Upper lobe of left lung (tissue), 6 donors: ENCODE measurements around the gene CRYBA4. TPM values are rescaled to one million over a fixed set of nuclear protein-coding genes. Genes with fewer than 3 reads are reported as not detected.

Source experiments
- ATAC-seq, 2 donors: fragments of 200-7000 bp; cut with Tn5 transposase; one replicate each; pipeline ENCODE4 v1.9.1; 2022; ENCODE audit warnings: mild to moderate bottlenecking in 2 of 2, moderate library complexity in 2 of 2; ENCODE audit not compliant: low FRiP score in 2 of 2
- DNase-seq, 2 donors: peaks; one replicate each; pipeline ENCODE4 v3.0.0-alpha.2; 2019 to 2020
- H3K27ac ChIP-seq, 4 donors: fragments of 200-600 bp; sonication (generic); one replicate each; pipeline ENCODE4 v1.5.1; 2016 to 2019
- H3K27me3 ChIP-seq, 4 donors: fragments of 200-600 bp; sonication (generic); one replicate each; pipeline ENCODE4 v1.5.1; 2017 to 2019
- H3K36me3 ChIP-seq, 4 donors: fragments of 200-600 bp; sonication (generic); one replicate each; pipeline ENCODE4 v1.5.1; 2016 to 2019
- H3K4me1 ChIP-seq, 4 donors: fragments of 200-600 bp; sonication (generic); one replicate each; pipeline ENCODE4 v1.5.1; 2018 to 2019
- H3K4me3 ChIP-seq, 4 donors: fragments of 200-600 bp; sonication (generic); one replicate each; pipeline ENCODE4 v1.5.1; 2017 to 2019; ENCODE audit warnings: mild to moderate bottlenecking in 2 of 4, moderate library complexity in 1 of 4
- H3K9me3 ChIP-seq, 4 donors: fragments of 200-600 bp; sonication (generic); one replicate each; pipeline ENCODE4 v1.5.1; 2018 to 2019
- CTCF ChIP-seq, 6 experiments: fragments of 450-650 bp in 4 of 6; fragments of 200-600 bp in 2 of 6; sonication (generic) in 2 of 6; IDR thresholded peaks; one replicate each; pipeline ENCODE4 v1.5.1; 2016 to 2019; ENCODE audit warnings: antibody characterized with exemption in 6 of 6
- EP300 ChIP-seq, 4 donors: sonication (generic); formaldehyde crosslinking; IDR thresholded peaks; one replicate each; pipeline ENCODE4 v1.5.1; 2017; ENCODE audit warnings: antibody characterized with exemption in 4 of 4, control low read depth in 2 of 4
- POLR2A ChIP-seq, 4 donors: fragments of 450-650 bp; IDR thresholded peaks; one replicate each; pipeline ENCODE4 v1.5.1; 2016 to 2017; ENCODE audit warnings: antibody characterized with exemption in 4 of 4, mild to moderate bottlenecking in 2 of 4
- POLR2AphosphoS5 ChIP-seq, 2 donors: sonication (generic); formaldehyde crosslinking; IDR thresholded peaks; one replicate each; pipeline ENCODE4 v1.5.1; 2017; ENCODE audit warnings: antibody characterized with exemption in 2 of 2
- whole genome bisulfite sequencing, 2 donors: methylation state at CpG; one replicate each; pipeline ENCODE4 v1.1.5; 2017 to 2018; 5-methylcytosine and 5-hydroxymethylcytosine counted together
- total RNA-seq, 6 donors: library from RNA; depleted of rRNA in 4 of 6; stranded (reverse); fragments of >200 nt in 4 of 6; gene quantifications; one replicate each; pipeline versions ENCODE4 v1.1.0 to v1.2.1, GENCODE V29; 2016 to 2021
- donor health status: DM: no; HTN: no; CAD: no; lungs with moderate emphysema.
- donor health status: DM: no; HTN: yes; CAD: no; lungs with severe emphysema.

Gene CRYBA4
- total RNA-seq, 6 donors from 2014 or later = not detected

- Histone ChIP-seq H3K4me1 (peaks cover 0 to 5% (median 2%) of the 10 kb centered on the region in 4 donors), H3K4me3 (no peak overlapping the region), H3K36me3 (no peaks in the 10 kb centered on the region), H3K27ac (no peak overlapping the region), H3K27me3 (no peaks in the 10 kb centered on the region), H3K9me3 (no peaks in the 10 kb centered on the region)
- WGBS, 2 donors = 33 to 34% methylated on average over 4 of the region's 4 CpGs
- ATAC-seq (no peak), DNase-seq (no peak)
- no peak for TF ChIP-seq POLR2AphosphoS5 (IDR thresholded peaks at IDR 0.05)
- TF ChIP-seq CTCF (IDR thresholded peaks at IDR 0.05) = no peak
- TF ChIP-seq EP300 (IDR thresholded peaks at IDR 0.05) = no peak
- no peak for TF ChIP-seq POLR2A (IDR thresholded peaks at IDR 0.05)
Observed at GRCh38 chr22:26665813-26666231, 44.1 kb downstream of the CRYBA4 start.

DNA sequence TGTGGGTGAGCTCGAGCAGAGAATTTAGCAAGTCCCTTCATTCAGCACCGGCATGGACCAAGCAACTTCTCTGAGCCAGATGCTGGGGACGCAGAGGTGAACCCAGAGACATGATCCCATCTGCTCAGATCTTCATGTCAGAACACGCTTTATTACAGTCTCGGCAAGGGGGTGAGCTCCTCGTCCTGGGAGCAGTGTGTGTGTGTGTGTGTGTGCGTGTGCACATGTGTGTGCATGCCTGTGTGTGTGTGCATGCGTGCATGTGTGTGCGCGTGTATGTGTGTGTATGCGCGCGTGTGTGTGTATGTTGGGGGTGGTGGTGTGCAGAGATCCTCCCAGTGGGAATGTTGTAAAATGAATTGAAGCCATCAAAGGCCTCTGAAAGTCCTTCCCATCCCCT lies 45.4 kb downstream of the CRYBA4 start:
- Histone ChIP-seq H3K9me3 (no peaks in the 10 kb centered on the region), H3K27ac (no peak overlapping the region), H3K27me3 (no peaks in the 10 kb centered on the region), H3K36me3 (no peaks in the 10 kb centered on the region), H3K4me3 (no peak overlapping the region), H3K4me1 (peaks cover 12 to 19% (median 14%) of the 10 kb centered on the region in 4 donors)
- DNase-seq (no peak), ATAC-seq (no peak)
- TF ChIP-seq CTCF (IDR thresholded peaks at IDR 0.05) = no peak
- WGBS, 2 donors = 78 to 84% methylated on average over 12 to 13 of the region's 13 CpGs

- ATAC-seq (no peak), DNase-seq (no peak)
- H3K9me3 ChIP-seq = no peaks in the 10 kb centered on the region
- H3K4me3 ChIP-seq = no peak overlapping the region
- H3K27ac ChIP-seq = no peak overlapping the region
- peak in 2 of 6 experiments; percentile 11 to 30 for TF ChIP-seq CTCF (IDR thresholded peaks at IDR 0.05)
- no peak for TF ChIP-seq POLR2A (IDR thresholded peaks at IDR 0.05)
- no peak for TF ChIP-seq POLR2AphosphoS5 (IDR thresholded peaks at IDR 0.05)
- H3K36me3 ChIP-seq = no peaks in the 10 kb centered on the region
- 41 to 42% methylated on average over 2 of the region's 2 CpGs for WGBS, 2 donors
- peaks cover 24 to 30% (median 25%) of the 10 kb centered on the region in 4 donors for H3K4me1 ChIP-seq
- H3K27me3 ChIP-seq = no peaks in the 10 kb centered on the region
Observed at GRCh38 chr22:26669060-26669481, 47.3 kb downstream of the CRYBA4 start.

DNA sequence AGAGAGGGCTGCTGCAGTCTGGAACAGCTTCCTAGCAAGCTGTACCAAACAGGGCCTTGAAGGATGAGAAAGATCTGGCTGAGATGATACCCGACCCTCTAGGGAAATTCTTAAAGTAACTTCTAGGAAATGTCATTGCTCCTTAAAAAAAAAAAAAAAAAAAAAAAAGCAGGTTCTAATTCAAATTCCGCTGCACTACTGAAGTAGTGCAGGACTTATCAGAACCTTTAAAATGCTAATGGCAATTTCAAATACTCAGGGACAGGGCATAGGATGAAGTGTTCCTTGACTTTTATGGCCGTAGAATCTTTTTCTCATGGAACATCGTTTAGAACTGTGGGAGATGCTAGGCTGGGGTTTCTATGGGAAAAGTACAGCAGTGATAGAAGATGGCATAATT lies 48.7 kb downstream of the CRYBA4 start:
- WGBS, 2 donors = 87% methylated on average over 4 of the region's 4 CpGs
- ATAC-seq (no peak), DNase-seq (no peak)
- Histone ChIP-seq H3K4me3 (no peak overlapping the region), H3K4me1 (peaks cover 35 to 44% (median 37%) of the 10 kb centered on the region in 4 donors), H3K9me3 (no peaks in the 10 kb centered on the region), H3K27me3 (no peaks in the 10 kb centered on the region), H3K36me3 (no peaks in the 10 kb centered on the region), H3K27ac (peak overlapping the region in 3 of 4 donors; percentile 93 to 100 (median 95))
- no peak for TF ChIP-seq CTCF (IDR thresholded peaks at IDR 0.05)
- TF ChIP-seq EP300 (IDR thresholded peaks at IDR 0.05) = no peak
- TF ChIP-seq POLR2AphosphoS5 (IDR thresholded peaks at IDR 0.05) = no peak
- TF ChIP-seq POLR2A (IDR thresholded peaks at IDR 0.05) = no peak

DNA sequence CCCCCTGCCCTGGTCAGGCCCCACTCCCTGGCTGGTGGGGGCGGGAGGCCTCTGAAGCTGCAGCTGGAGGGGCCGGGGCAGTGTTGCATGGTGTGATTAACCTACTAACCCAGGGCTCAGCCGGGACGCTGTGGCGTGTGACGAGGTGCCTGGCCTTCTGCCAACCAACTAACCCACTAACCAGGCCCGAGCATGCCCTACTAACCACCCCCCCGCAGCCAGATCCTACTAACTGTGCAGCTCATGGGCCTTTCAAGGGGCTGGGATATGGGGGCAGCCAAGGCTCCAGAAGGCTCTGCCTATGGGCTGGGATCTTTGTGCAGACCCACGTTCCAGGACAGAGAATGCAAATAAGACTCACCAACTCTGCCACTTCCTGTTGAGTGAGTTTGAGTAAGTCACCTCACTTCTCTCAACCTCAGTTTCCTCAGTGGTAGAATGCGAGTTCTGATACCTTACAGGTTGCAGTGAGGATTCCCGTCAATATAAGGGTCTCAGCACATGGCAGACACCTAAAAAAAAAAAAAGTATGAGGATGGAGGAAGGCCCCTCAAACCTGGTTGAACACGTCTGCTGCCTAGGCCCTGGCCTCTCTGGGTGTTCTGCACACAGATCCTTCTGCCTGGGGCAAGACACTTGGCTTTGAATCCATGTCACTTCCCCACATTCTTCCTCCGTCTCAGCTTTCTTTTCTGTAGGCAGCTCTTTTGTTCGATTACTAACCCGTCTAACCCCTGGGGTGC lies 49.7 kb downstream of the CRYBA4 start:
- Histone ChIP-seq H3K27me3 (no peaks in the 10 kb centered on the region), H3K27ac (peak overlapping the region; percentile 93 to 100 (median 97)), H3K36me3 (no peaks in the 10 kb centered on the region), H3K9me3 (no peaks in the 10 kb centered on the region), H3K4me1 (peaks cover 35 to 50% (median 38%) of the 10 kb centered on the region in 4 donors), H3K4me3 (peak overlapping the region in 2 of 4 donors; percentile 70 to 89)
- ATAC-seq = no peak
- TF ChIP-seq EP300 (IDR thresholded peaks at IDR 0.05) = no peak
- no peak for TF ChIP-seq POLR2AphosphoS5 (IDR thresholded peaks at IDR 0.05)
- WGBS, 2 donors = 64 to 81% methylated on average over 6 to 15 of the region's 15 CpGs
- DNase-seq = peak; percentile 31 to 79
